Mesenchymal stem cell (in vitro differentiated cells and primary cell): Measurements from ENCODE around the gene HDAC4.
A peak's percentile ranks its signal among the peaks of the same experiment; 100 is the strongest.

Experiments
- DNase-seq: peaks from one replicate; pipeline ENCODE4 v3.0.0-alpha.2; 2013
- H2AFZ ChIP-seq: one replicate; pipeline ENCODE4 v1.6.1; 2013; ENCODE audit warnings: low read depth, mild to moderate bottlenecking, control low read depth, inconsistent platforms, low read length, moderate library complexity
- H2AK5ac ChIP-seq: 2 replicates; pipeline ENCODE4 v1.6.1; 2013; ENCODE audit warnings: low read length, moderate library complexity, mild to moderate bottlenecking, inconsistent platforms; ENCODE audit not compliant: severe bottlenecking
- H2BK120ac ChIP-seq: one replicate; pipeline ENCODE4 v1.6.1; 2013; ENCODE audit warnings: low read depth, mild to moderate bottlenecking, inconsistent platforms, low read length, moderate library complexity
- H2BK12ac ChIP-seq, 2 experiments: one replicate each; pipeline ENCODE4 v1.6.1; 2013; ENCODE audit warnings: inconsistent platforms in 2 of 2, low read length in 2 of 2, mild to moderate bottlenecking in 2 of 2, moderate library complexity in 2 of 2, control low read depth in 1 of 2
- H2BK15ac ChIP-seq: one replicate; pipeline ENCODE4 v1.6.1; 2013; ENCODE audit warnings: mild to moderate bottlenecking, low read depth, inconsistent platforms; ENCODE audit not compliant: poor library complexity, severe bottlenecking
- H2BK5ac ChIP-seq: 2 replicates; pipeline ENCODE4 v1.6.1; 2013; ENCODE audit warnings: low read depth, mild to moderate bottlenecking, low read length, control low read depth, inconsistent platforms; ENCODE audit not compliant: poor library complexity, severe bottlenecking
- H3K14ac ChIP-seq, 2 experiments: one replicate each; pipeline ENCODE4 v1.6.1; 2013; ENCODE audit warnings: inconsistent platforms in 2 of 2, low read length in 2 of 2, control low read depth in 1 of 2, mild to moderate bottlenecking in 1 of 2, moderate library complexity in 1 of 2
- H3K18ac ChIP-seq, 2 experiments: one replicate each; pipeline ENCODE4 v1.6.1; 2013; ENCODE audit warnings: inconsistent platforms in 2 of 2, low read length in 2 of 2, control low read depth in 1 of 2, low read depth in 1 of 2, mild to moderate bottlenecking in 1 of 2
- H3K23ac ChIP-seq, 2 experiments: one replicate each; pipeline ENCODE4 v1.6.1; 2013; ENCODE audit warnings: inconsistent platforms in 2 of 2, low read length in 2 of 2, mild to moderate bottlenecking in 2 of 2, moderate library complexity in 2 of 2, control low read depth in 1 of 2
- H3K27ac ChIP-seq: 2 replicates; pipeline ENCODE4 v1.5.1; 2013; ENCODE audit warnings: mild to moderate bottlenecking, moderate library complexity, low read length, control low read depth, inconsistent platforms; ENCODE audit not compliant: poor library complexity, severe bottlenecking
- H3K27me3 ChIP-seq, 2 experiments: 2 replicates each; pipeline versions ENCODE4 v1.6.1 to v1.7.0; 2013; ENCODE audit warnings: low read length in 2 of 2, mild to moderate bottlenecking in 2 of 2, moderate library complexity in 2 of 2, control low read depth in 1 of 2, inconsistent platforms in 1 of 2; ENCODE audit not compliant: control insufficient read depth in 1 of 2, insufficient read depth in 1 of 2
- H3K36me3 ChIP-seq, 2 experiments: 2 replicates each; pipeline versions ENCODE4 v1.6.1 to v1.7.0; 2013; ENCODE audit warnings: low read length in 2 of 2, control low read depth in 1 of 2, inconsistent platforms in 1 of 2, low read depth in 1 of 2, mild to moderate bottlenecking in 1 of 2; ENCODE audit not compliant: insufficient read depth in 2 of 2, control insufficient read depth in 1 of 2
- H3K4ac ChIP-seq, 2 experiments: one replicate each; pipeline ENCODE4 v1.6.1; 2013; ENCODE audit warnings: inconsistent platforms in 2 of 2, low read length in 2 of 2, mild to moderate bottlenecking in 2 of 2, moderate library complexity in 2 of 2, control low read depth in 1 of 2, low read depth in 1 of 2
- H3K4me1 ChIP-seq: 2 replicates; pipeline ENCODE4 v1.6.1; 2013; ENCODE audit warnings: low read depth, low read length, control low read depth; ENCODE audit not compliant: control insufficient read depth, insufficient read depth
- H3K4me2 ChIP-seq: 2 replicates; pipeline ENCODE4 v1.6.1; 2013; ENCODE audit warnings: low read length, mild to moderate bottlenecking, inconsistent platforms; ENCODE audit not compliant: poor library complexity, severe bottlenecking
- H3K4me3 ChIP-seq, 2 experiments: 2 replicates each; pipeline versions ENCODE4 v1.5.1 to v1.7.0; 2013; ENCODE audit warnings: low read length in 2 of 2, mild to moderate bottlenecking in 2 of 2, control low read depth in 1 of 2, low read depth in 1 of 2; ENCODE audit not compliant: insufficient read depth in 1 of 2
- H3K79me1 ChIP-seq: replicated peaks from 2 replicates; pipeline ENCODE4 v1.6.1; 2013; ENCODE audit warnings: mild to moderate bottlenecking, control low read depth, low read length, inconsistent platforms; ENCODE audit not compliant: poor library complexity, severe bottlenecking
- H3K9ac ChIP-seq: 2 replicates; pipeline ENCODE4 v1.7.0; 2013; ENCODE audit warnings: mild to moderate bottlenecking, low read length, moderate library complexity
- H3K9me3 ChIP-seq: 2 replicates; pipeline ENCODE4 v1.7.0; 2013; ENCODE audit warnings: mild to moderate bottlenecking, low read length; ENCODE audit not compliant: control insufficient read depth
- H4K8ac ChIP-seq: one replicate; pipeline ENCODE4 v1.6.1; 2013; ENCODE audit warnings: inconsistent platforms, mild to moderate bottlenecking, low read length, moderate library complexity
- H4K91ac ChIP-seq: one replicate; pipeline ENCODE4 v1.6.1; 2013; ENCODE audit warnings: mild to moderate bottlenecking, low read length, inconsistent platforms
- WGBS: methylation state at CpG from one replicate; pipeline ENCODE4 v1.1.7; 2013; ENCODE audit warnings: mixed read lengths; 5-methylcytosine and 5-hydroxymethylcytosine counted together

The HDAC4 gene

GRCh38 chr2:239409976-239410375, 9.2 kb upstream of the HDAC4 start:
- WGBS = 76% methylated on average over 4 of the region's 6 CpGs
- no peak overlapping the region for H2AK5ac ChIP-seq
- H3K79me1 ChIP-seq = no peaks in the 10 kb centered on the region
- no peak overlapping the region for H3K23ac ChIP-seq
- H3K18ac ChIP-seq = no peak overlapping the region
- no peak overlapping the region for H4K91ac ChIP-seq
- H3K9ac ChIP-seq = no peak overlapping the region
- peak overlapping the region in 1 of 2 experiments; percentile 11 for H3K14ac ChIP-seq
- H3K27me3 ChIP-seq = peaks cover 0 to 21% of the 10 kb centered on the region in 2 experiments
- H2BK15ac ChIP-seq = no peak overlapping the region
- H3K4me1 ChIP-seq = no peaks in the 10 kb centered on the region
- H3K4ac ChIP-seq = no peak overlapping the region
- H3K4me3 ChIP-seq = no peak overlapping the region
- H3K4me2 ChIP-seq = no peak overlapping the region
- no peak overlapping the region for H3K27ac ChIP-seq
- no peak overlapping the region for H2BK5ac ChIP-seq
- no peaks in the 10 kb centered on the region for H3K36me3 ChIP-seq
- H4K8ac ChIP-seq = no peak overlapping the region
- H2BK120ac ChIP-seq = no peak overlapping the region
- peaks cover 25% of the 10 kb centered on the region for H3K9me3 ChIP-seq
- no peak overlapping the region for H2BK12ac ChIP-seq
- DNase-seq = no peak
- H2AFZ ChIP-seq = no peak overlapping the region

- Histone ChIP-seq H4K8ac (no peak overlapping the region), H3K23ac (no peak overlapping the region), H3K27me3 (peaks cover 0 to 16% of the 10 kb centered on the region in 2 experiments), H3K4ac (no peak overlapping the region), H3K9me3 (peaks cover 19% of the 10 kb centered on the region), H3K27ac (no peak overlapping the region), H2BK15ac (no peak overlapping the region), H3K14ac (no peak overlapping the region), H2BK120ac (no peak overlapping the region), H3K4me2 (no peak overlapping the region), H2BK12ac (no peak overlapping the region), H2AFZ (no peak overlapping the region), H3K18ac (no peak overlapping the region), H4K91ac (no peak overlapping the region), H3K36me3 (no peaks in the 10 kb centered on the region), H2BK5ac (no peak overlapping the region), H2AK5ac (no peak overlapping the region), H3K79me1 (no peaks in the 10 kb centered on the region), H3K9ac (no peak overlapping the region), H3K4me1 (no peaks in the 10 kb centered on the region), H3K4me3 (no peak overlapping the region)
- DNase-seq = no peak
- 91% methylated on average over 13 of the region's 13 CpGs for WGBS
These were observed 6.3 kb upstream of the HDAC4 start for GRCh38 chr2:239407112-239407511.

- Histone ChIP-seq H3K27ac (no peak overlapping the region), H3K4me1 (peaks cover 4% of the 10 kb centered on the region), H2AK5ac (no peak overlapping the region), H3K9ac (no peak overlapping the region), H3K4me2 (no peak overlapping the region), H3K27me3 (peaks cover 0 to 15% of the 10 kb centered on the region in 2 experiments), H2BK12ac (no peak overlapping the region), H3K23ac (no peak overlapping the region), H3K9me3 (peaks cover 17% of the 10 kb centered on the region), H3K36me3 (peaks cover 0 to 3% of the 10 kb centered on the region in 2 experiments), H2BK15ac (no peak overlapping the region), H3K4ac (no peak overlapping the region), H3K79me1 (peaks cover 2% of the 10 kb centered on the region), H2BK5ac (no peak overlapping the region), H3K4me3 (no peak overlapping the region), H2AFZ (no peak overlapping the region), H3K18ac (peak overlapping the region in 1 of 2 experiments; percentile 3), H2BK120ac (no peak overlapping the region), H4K8ac (no peak overlapping the region), H4K91ac (no peak overlapping the region), H3K14ac (no peak overlapping the region)
- DNase-seq = no peak
- WGBS = 88% methylated on average over 11 of the region's 11 CpGs
These were observed 5.6 kb upstream of the HDAC4 start for GRCh38 chr2:239406316-239406995.

- no peak overlapping the region for H4K8ac ChIP-seq
- H3K4me1 ChIP-seq = peaks cover 4% of the 10 kb centered on the region
- no peak overlapping the region for H4K91ac ChIP-seq
- H2AK5ac ChIP-seq = no peak overlapping the region
- H3K79me1 ChIP-seq = peaks cover 2% of the 10 kb centered on the region
- H3K9me3 ChIP-seq = peaks cover 13% of the 10 kb centered on the region
- no peak overlapping the region for H3K4me3 ChIP-seq
- no peak overlapping the region for H3K9ac ChIP-seq
- H3K27me3 ChIP-seq = peaks cover 0 to 5% of the 10 kb centered on the region in 2 experiments
- no peak overlapping the region for H3K4me2 ChIP-seq
- H2BK15ac ChIP-seq = no peak overlapping the region
- no peak for DNase-seq
- no peak overlapping the region for H2BK120ac ChIP-seq
- WGBS = 84% methylated on average over 6 of the region's 6 CpGs
- no peak overlapping the region for H3K4ac ChIP-seq
- no peak overlapping the region for H3K14ac ChIP-seq
- no peak overlapping the region for H2BK5ac ChIP-seq
- H2AFZ ChIP-seq = no peak overlapping the region
- no peak overlapping the region for H3K23ac ChIP-seq
- H3K36me3 ChIP-seq = peaks cover 0 to 3% of the 10 kb centered on the region in 2 experiments
- H3K27ac ChIP-seq = no peak overlapping the region
- H2BK12ac ChIP-seq = no peak overlapping the region
- no peak overlapping the region for H3K18ac ChIP-seq
These were observed 4.3 kb upstream of the HDAC4 start for GRCh38 chr2:239405071-239405470.
